ENCODE results near the gene CFAP107.

The CFAP107 gene

GRCh38 chr1:12773438-12773837, 27.4 kb downstream of the CFAP107 start, which contains the start of gene PRAMEF12:
Gene PRAMEF12, plus strand, starts transcription at chr1:12773738. Its CDS starts 1,130 bp downstream, at chr1:12774868.
- Histone ChIP-seq H3K27ac (ENCODE audit: poor library complexity, severe bottlenecking) (no peak within 1 kb of the TSS), H3K4me1 (ENCODE audit: insufficient read depth, poor library complexity, severe bottlenecking) (no peaks in the 10 kb centered on the region), H3K36me3 (ENCODE audit: low read depth) (no peaks in the 10 kb centered on the region), H3K27me3 (ENCODE audit: insufficient read depth, poor library complexity, severe bottlenecking) (no peaks in the 10 kb centered on the region), H3K4me3 (ENCODE audit: severe bottlenecking) (no peak within 1 kb of the TSS), H3K9me3 (ENCODE audit: severe bottlenecking) (peaks cover 2% of the 10 kb centered on the region)
- DNase-seq (ENCODE audit: low spot score): no peak
- no peak for TF ChIP-seq CTCF (IDR thresholded peaks at IDR 0.05; ENCODE audit: poor library complexity, severe bottlenecking)
- ATAC-seq (ENCODE audit: low read depth): no peak

GRCh38 chr1:12774801-12775345, 28.9 kb downstream of the CFAP107 start:
- Histone ChIP-seq H3K4me3 (ENCODE audit: severe bottlenecking) (no peak overlapping the region), H3K4me1 (ENCODE audit: insufficient read depth, poor library complexity, severe bottlenecking) (no peaks in the 10 kb centered on the region), H3K9me3 (ENCODE audit: severe bottlenecking) (peaks cover 2% of the 10 kb centered on the region), H3K36me3 (ENCODE audit: low read depth) (no peaks in the 10 kb centered on the region), H3K27me3 (ENCODE audit: insufficient read depth, poor library complexity, severe bottlenecking) (no peaks in the 10 kb centered on the region), H3K27ac (ENCODE audit: poor library complexity, severe bottlenecking) (no peak overlapping the region)
- no peak for TF ChIP-seq CTCF (IDR thresholded peaks at IDR 0.05; ENCODE audit: poor library complexity, severe bottlenecking)
- DNase-seq (ENCODE audit: low spot score) (no peak), ATAC-seq (ENCODE audit: low read depth) (no peak)

- H3K27me3 ChIP-seq (ENCODE audit: insufficient read depth, poor library complexity, severe bottlenecking): no peaks in the 10 kb centered on the region
- no peak for TF ChIP-seq CTCF (IDR thresholded peaks at IDR 0.05; ENCODE audit: poor library complexity, severe bottlenecking)
- DNase-seq (ENCODE audit: low spot score) (no peak), ATAC-seq (ENCODE audit: low read depth) (no peak)
- H3K9me3 ChIP-seq (ENCODE audit: severe bottlenecking): peaks cover 2% of the 10 kb centered on the region
- no peaks in the 10 kb centered on the region for H3K4me1 ChIP-seq (ENCODE audit: insufficient read depth, poor library complexity, severe bottlenecking)
- H3K27ac ChIP-seq (ENCODE audit: poor library complexity, severe bottlenecking): no peak overlapping the region
- H3K36me3 ChIP-seq (ENCODE audit: low read depth): no peaks in the 10 kb centered on the region
- H3K4me3 ChIP-seq (ENCODE audit: severe bottlenecking): no peak overlapping the region
Observed at GRCh38 chr1:12775443-12775842, 29.4 kb downstream of the CFAP107 start.

GRCh38 chr1:12776801-12777557, 31.0 kb downstream of the CFAP107 start:
- ATAC-seq (ENCODE audit: low read depth): no peak
- no peak for DNase-seq (ENCODE audit: low spot score)
- no peaks in the 10 kb centered on the region for H3K27me3 ChIP-seq (ENCODE audit: insufficient read depth, poor library complexity, severe bottlenecking)
- no peaks in the 10 kb centered on the region for H3K36me3 ChIP-seq (ENCODE audit: low read depth)
- no peak overlapping the region for H3K27ac ChIP-seq (ENCODE audit: poor library complexity, severe bottlenecking)
- H3K9me3 ChIP-seq (ENCODE audit: severe bottlenecking): peaks cover 2% of the 10 kb centered on the region
- H3K4me1 ChIP-seq (ENCODE audit: insufficient read depth, poor library complexity, severe bottlenecking): no peaks in the 10 kb centered on the region
- no peak for TF ChIP-seq CTCF (IDR thresholded peaks at IDR 0.05; ENCODE audit: poor library complexity, severe bottlenecking)
- no peak overlapping the region for H3K4me3 ChIP-seq (ENCODE audit: severe bottlenecking)

GRCh38 chr1:12778061-12778460, 32.1 kb downstream of the CFAP107 start:
- DNase-seq (ENCODE audit: low spot score): no peak
- ATAC-seq (ENCODE audit: low read depth): no peak
- no peaks in the 10 kb centered on the region for H3K36me3 ChIP-seq (ENCODE audit: low read depth)
- no peak overlapping the region for H3K27ac ChIP-seq (ENCODE audit: poor library complexity, severe bottlenecking)
- no peaks in the 10 kb centered on the region for H3K4me1 ChIP-seq (ENCODE audit: insufficient read depth, poor library complexity, severe bottlenecking)
- no peak overlapping the region for H3K4me3 ChIP-seq (ENCODE audit: severe bottlenecking)
- TF ChIP-seq CTCF (IDR thresholded peaks at IDR 0.05; ENCODE audit: poor library complexity, severe bottlenecking): no peak
- peaks cover 2% of the 10 kb centered on the region for H3K9me3 ChIP-seq (ENCODE audit: severe bottlenecking)
- H3K27me3 ChIP-seq (ENCODE audit: insufficient read depth, poor library complexity, severe bottlenecking): no peaks in the 10 kb centered on the region
